Panc1 (cell line): ENCODE measurements around the gene ERICH3.

Experiments used
- CTCF ChIP-seq: fragments of 450-650 bp; IDR thresholded peaks from 2 replicates; pipeline ENCODE4 v1.5.1; 2017; ENCODE audit warnings: mild to moderate bottlenecking
- TCF7L2 ChIP-seq: IDR thresholded peaks from 2 replicates; pipeline ENCODE4 v1.6.1; 2011; ENCODE audit warnings: mild to moderate bottlenecking, low read depth, low read length, inconsistent platforms

GRCh38 chr1:74717626-74718025 lies 44.0 kb upstream of the ERICH3 start:
- TF ChIP-seq CTCF: no peak
- TF ChIP-seq TCF7L2: no peak
